Measurements from ENCODE around the gene TRPT1. TPM values are rescaled to one million over a fixed set of nuclear protein-coding genes. Genes with fewer than 3 reads are reported as not detected.
A peak's percentile ranks its signal among the peaks of the same experiment; 100 is the strongest.

Gene TRPT1
- total and polyA plus RNA-seq, 9 of the 15 experiments (the other 6 are each of a cell fraction or from before 2014, with no cell fraction given): 4.6 to 41.7 (median 23.1) TPM

DNA sequence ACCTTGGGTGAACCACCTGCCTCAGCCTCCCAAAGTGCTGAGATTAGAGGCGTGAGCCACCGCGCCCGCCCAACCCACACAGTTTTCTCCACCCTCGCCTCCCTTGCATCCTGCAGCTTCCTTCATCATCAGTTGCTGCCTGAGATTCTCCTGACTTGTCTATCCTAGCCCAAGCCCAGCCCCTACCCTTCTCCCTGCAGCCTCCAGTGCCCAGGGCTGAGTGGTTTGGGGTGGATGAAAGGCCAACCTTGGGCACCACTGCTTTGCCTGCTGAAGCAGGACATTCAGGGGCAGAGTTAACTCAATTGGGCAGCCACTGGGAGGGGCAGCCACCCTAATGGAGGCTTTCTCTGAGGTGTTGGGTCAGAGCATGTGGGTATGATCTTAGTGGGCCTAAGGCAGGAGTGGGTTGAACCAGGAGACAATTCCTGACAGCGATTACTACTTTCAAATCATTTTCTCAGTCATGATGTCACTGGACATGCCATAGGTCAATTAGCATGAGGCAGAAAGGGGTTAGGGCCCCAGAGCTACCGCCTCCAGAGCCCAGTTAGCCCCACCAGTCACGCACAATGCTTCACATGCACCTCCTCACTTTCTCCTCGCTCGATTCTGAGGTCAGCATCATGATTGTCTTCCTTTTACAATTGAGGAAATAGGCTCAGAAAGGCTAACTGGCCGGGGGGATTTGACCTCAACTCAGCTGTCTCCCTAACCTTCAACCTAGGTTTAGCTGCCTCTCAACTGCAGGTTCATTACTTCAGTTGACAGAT, 13.9 kb upstream of the TRPT1 start (continued):
- no peak for TF ChIP-seq ZNF175 (CRISPR knock-in tag; IDR thresholded peaks at IDR 0.05; ENCODE audit: low read depth)
- TF ChIP-seq ZC3H8 (IDR thresholded peaks at IDR 0.05): no peak
- TF ChIP-seq ARID3B (CRISPR knock-in tag; IDR thresholded peaks at IDR 0.05; ENCODE audit: borderline replicate concordance): no peak
- no peak for TF ChIP-seq THRAP3 (IDR thresholded peaks at IDR 0.05; ENCODE audit: borderline replicate concordance)
- TF ChIP-seq, protein P1, sequence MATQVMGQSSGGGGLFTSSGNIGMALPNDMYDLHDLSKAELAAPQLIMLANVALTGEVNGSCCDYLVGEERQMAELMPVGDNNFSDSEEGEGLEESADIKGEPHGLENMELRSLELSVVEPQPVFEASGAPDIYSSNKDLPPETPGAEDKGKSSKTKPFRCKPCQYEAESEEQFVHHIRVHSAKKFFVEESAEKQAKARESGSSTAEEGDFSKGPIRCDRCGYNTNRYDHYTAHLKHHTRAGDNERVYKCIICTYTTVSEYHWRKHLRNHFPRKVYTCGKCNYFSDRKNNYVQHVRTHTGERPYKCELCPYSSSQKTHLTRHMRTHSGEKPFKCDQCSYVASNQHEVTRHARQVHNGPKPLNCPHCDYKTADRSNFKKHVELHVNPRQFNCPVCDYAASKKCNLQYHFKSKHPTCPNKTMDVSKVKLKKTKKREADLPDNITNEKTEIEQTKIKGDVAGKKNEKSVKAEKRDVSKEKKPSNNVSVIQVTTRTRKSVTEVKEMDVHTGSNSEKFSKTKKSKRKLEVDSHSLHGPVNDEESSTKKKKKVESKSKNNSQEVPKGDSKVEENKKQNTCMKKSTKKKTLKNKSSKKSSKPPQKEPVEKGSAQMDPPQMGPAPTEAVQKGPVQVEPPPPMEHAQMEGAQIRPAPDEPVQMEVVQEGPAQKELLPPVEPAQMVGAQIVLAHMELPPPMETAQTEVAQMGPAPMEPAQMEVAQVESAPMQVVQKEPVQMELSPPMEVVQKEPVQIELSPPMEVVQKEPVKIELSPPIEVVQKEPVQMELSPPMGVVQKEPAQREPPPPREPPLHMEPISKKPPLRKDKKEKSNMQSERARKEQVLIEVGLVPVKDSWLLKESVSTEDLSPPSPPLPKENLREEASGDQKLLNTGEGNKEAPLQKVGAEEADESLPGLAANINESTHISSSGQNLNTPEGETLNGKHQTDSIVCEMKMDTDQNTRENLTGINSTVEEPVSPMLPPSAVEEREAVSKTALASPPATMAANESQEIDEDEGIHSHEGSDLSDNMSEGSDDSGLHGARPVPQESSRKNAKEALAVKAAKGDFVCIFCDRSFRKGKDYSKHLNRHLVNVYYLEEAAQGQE (IDR thresholded peaks at IDR 0.05; ENCODE audit: borderline replicate concordance): no peak
- TF ChIP-seq, protein P1 (CRISPR knock-in tag; IDR thresholded peaks at IDR 0.05; ENCODE audit: low read depth): no peak
- TF ChIP-seq ZNF511 (CRISPR knock-in tag; IDR thresholded peaks at IDR 0.05): no peak
- TF ChIP-seq, protein P2, sequence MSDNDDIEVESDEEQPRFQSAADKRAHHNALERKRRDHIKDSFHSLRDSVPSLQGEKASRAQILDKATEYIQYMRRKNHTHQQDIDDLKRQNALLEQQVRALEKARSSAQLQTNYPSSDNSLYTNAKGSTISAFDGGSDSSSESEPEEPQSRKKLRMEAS (CRISPR knock-in tag; IDR thresholded peaks at IDR 0.05): peak; percentile 74
- TF ChIP-seq PTRF (tag; IDR thresholded peaks at IDR 0.05): no peak
- TF ChIP-seq ZBTB49 (CRISPR knock-in tag; IDR thresholded peaks at IDR 0.05; ENCODE audit: borderline replicate concordance): no peak
- TF ChIP-seq ZNF280A (IDR thresholded peaks at IDR 0.05; ENCODE audit: low read depth, partially characterized antibody): no peak
- TF ChIP-seq RBM34 (IDR thresholded peaks at IDR 0.05; ENCODE audit: borderline replicate concordance, insufficient read depth, low read length): no peak
